ENCODE results near the gene EVC.

EVC gene

GRCh38 chr4:5757091-5757490, 46.1 kb downstream of the EVC start:
- DNase-seq (ENCODE audit: low spot score), result no peak

GRCh38 chr4:5757536-5757935, 46.5 kb downstream of the EVC start:
- no peak for DNase-seq (ENCODE audit: low spot score)

GRCh38 chr4:5757954-5758353, 47.0 kb downstream of the EVC start:
- DNase-seq (ENCODE audit: low spot score), result no peak

- peak; percentile 90 for DNase-seq (ENCODE audit: low spot score)
Measured at GRCh38 chr4:5758741-5759140, 47.7 kb downstream of the EVC start.

GRCh38 chr4:5759236-5760075, 48.5 kb downstream of the EVC start:
- no peak for DNase-seq (ENCODE audit: low spot score)

- DNase-seq (ENCODE audit: low spot score), result no peak
Measured at GRCh38 chr4:5760246-5760645, 49.2 kb downstream of the EVC start.

DNA sequence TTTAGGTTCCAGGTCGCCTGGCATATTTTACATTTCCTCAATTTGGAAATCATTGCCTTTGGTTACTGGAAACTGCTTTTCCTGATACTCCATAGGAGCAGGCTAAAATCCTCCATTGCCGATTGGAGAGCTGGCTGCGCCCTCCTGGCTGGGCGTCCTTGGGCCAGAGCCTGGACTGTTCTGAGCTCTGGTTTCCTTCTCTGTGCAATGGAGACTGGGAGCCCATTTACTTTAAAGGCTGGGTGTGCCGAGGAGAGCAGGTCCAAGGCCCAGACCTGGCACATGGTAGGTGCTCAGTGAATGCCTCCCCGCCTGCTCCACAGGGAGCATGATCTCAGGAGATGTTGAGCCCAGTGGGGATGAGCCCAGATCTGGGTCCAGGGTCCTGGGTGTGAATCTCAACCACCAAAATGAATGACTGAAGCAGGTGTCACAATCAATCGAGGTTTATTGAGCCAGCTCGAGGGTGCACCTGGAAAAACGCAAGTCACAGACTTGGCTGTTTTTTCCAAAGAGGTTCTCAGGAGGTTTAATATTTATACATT, 50.0 kb downstream of the EVC start:
- DNase-seq (ENCODE audit: low spot score), result no peak

DNA sequence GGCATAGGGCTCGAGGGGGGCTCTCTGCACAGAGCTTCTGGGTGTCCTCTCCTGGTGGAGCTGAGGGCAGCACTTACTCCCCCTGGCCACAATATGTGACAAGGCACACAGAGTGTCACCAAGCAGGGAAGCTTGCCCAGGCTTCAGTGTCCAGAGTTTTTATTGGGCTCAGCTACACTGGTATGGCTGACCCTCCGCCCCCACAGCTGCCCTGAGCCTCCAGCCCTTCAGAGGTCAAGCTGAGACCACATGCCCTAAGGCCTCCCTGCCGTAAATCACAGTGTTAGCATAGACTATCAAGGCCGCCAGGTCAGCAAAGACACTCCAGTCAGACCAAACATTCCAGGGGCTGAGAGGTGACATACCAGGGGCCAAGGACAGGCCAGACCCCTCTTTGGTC, 59.0 kb downstream of the EVC start:
- no peak for DNase-seq (ENCODE audit: low spot score)

DNA sequence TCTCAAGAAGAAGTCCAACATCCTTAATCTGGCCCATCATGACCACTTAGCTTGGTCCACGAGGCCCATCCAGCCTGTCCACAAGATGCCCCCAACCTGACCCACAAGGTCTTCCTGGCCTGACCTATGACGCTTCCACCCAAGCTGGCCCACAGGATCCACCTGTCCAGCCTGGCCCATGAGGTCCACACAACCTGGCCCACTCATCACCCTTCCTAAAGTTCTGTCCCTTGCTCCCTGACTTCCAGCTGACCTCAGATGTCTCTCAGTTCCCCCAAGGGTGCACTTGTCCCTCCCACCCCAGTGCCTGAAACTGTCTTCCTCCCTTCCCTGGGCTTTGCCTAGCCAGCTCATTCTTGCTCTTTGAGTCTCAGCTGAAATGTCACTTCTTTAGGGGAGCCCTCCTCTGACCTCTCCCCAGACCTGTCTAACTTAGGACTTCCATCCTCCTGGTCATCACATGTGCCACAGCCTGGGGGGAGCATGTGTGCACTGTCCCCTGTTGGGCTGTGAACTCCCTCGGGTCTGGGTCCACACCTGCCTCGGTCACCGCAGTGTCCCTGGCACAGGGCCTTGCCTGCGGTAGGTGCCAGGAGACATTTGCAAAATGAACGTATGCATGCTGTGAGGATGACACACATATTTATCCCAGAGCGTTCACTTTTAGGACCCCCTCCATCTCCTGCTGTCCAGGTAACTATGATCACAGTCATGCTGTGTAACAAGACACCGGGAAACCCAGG, 61.7 kb downstream of the EVC start:
- no peak for DNase-seq (ENCODE audit: low spot score)

- DNase-seq (ENCODE audit: low spot score), result no peak
Measured at GRCh38 chr4:5773271-5773555, 62.2 kb downstream of the EVC start.

DNA sequence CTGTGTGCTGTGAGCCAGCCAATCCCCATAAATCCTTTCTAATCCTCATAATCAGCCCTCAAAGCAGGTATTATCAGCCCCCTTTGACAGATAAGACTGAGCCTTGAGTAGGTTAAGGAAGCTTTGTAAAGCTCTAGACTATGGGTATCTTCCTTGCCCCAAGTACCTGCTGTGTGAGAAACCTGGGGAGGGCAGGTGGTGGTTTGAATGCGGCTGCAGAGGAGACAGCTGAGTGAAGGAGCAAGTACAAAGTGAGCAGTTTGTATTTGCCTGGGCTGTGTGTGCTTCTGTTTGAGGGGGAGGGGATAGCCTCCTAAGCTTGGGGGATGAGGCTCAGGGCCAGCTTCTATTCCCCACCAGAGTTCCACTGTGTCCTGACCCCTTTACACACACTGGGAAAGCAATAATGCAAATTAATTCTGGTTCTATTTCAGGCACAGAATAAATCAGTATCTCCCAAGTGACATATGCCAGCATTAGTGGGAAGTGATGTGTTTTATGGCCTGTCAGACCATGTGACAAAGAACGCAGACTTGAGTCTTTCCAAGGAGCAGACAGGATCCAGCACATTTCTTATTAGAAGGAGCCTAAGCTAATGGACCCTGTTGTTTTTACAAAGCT, 63.5 kb downstream of the EVC start:
- no peak for DNase-seq (ENCODE audit: low spot score)

GRCh38 chr4:5776510-5776909, 65.5 kb downstream of the EVC start:
- DNase-seq (ENCODE audit: low spot score), result no peak

GRCh38 chr4:5780831-5781480, 70.0 kb downstream of the EVC start:
- peak; percentile 63 for DNase-seq (ENCODE audit: low spot score)

- no peak for DNase-seq (ENCODE audit: low spot score)
Measured at GRCh38 chr4:5781691-5782090, 70.7 kb downstream of the EVC start.

- no peak for DNase-seq (ENCODE audit: low spot score)
Measured at GRCh38 chr4:5782829-5783476, 72.0 kb downstream of the EVC start.

DNA sequence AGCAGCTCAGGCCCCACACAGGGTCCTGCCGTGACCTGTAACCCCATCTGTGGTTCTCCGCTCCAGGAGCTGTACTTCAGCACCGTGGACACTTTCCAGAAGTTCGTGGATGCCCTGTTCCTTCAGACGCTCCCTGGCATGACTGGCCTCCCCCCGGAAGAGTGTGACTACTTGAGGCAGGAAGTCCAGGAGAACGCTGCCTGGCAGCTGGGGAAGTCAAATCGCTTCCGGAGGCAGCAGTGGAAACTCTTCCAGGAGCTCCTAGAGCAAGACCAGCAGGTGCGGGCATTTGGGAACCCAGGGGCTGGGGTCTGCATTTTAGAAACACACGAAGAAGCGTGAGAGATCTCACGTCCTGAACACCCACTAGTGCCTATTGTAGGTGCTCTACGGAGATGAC, 72.5 kb downstream of the EVC start:
- DNase-seq (ENCODE audit: low spot score), result no peak

DNA sequence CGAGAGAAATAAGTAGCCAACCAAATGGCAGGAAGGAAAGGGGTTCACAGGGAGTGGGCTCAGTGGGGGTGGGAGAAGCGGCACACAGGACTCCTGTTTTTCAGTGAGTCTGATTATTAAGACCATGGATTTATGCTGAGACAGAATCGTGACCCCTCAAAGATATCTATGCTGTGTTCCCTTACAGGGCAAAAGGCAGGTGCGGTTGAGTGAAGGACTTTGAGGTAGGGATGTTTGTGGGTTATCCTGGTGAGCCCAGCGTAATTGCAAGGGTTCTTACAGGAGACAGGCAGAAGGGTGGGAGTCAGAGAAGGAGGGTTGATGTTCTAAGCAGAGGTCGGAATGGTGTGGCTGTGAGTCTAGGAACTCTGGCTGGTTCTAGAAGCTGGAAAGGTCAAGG, 73.0 kb downstream of the EVC start:
- DNase-seq (ENCODE audit: low spot score), result no peak

- DNase-seq (ENCODE audit: low spot score), result no peak
Measured at GRCh38 chr4:5784960-5785611, 74.1 kb downstream of the EVC start.

DNA sequence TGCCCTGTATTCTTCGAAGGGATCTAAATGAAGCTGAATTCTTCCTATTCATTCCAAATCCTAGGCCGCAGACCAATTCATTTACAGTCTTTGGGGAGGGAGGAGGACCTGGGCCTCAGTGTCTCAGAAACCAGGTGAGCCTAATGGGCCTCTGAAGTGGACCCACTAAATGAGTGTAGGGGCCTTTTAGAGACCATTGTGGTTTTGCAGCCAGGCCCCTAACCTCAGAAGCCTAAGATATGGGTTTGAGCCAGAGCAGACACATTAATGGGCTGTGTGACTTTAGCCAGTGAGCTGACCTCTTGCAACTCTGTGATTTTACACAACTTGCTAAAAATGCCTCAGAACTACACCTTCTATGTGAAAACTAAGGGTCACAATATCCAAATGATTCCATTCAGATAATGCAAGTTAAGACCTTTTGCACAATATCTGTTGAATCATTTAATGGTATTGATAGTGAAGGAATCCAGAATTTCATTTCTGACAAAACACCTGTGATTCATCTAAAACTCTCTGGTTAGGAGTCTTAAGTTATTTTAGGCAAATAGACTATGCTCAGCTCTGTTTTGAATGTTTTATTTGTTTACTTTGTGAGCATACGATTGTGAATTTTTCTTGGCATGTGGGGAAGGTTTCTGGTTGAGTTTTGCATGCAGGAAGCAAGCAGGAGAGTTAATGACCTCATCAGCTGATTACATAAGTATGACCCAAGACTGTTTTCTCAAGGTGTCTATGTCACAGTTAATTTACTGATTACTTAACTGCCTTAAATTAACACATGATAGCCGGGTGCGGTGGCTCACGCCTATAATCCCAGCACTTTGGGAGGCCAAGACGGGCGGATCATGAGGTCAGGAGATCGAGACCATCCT, 75.0 kb downstream of the EVC start:
- peak; percentile 57 for DNase-seq (ENCODE audit: low spot score)

DNA sequence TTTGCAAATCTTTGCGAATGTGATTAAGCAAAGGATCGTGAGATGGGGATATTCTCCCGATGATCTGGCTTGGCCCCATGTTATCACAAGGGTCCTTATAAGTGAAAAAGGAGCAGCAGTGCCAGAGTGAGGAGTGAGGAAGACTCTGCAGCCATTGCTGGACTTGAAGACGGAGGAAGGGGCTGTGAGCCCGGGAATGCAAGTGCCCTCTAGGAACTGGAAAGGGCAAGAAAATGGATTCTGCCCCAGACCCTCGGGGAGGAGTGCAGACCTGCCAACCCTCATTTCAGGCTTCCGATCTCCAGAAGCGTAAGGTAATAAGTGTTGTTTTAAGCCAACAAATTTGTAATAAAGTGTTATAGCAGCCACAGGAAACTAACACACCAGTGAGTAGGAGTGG, 76.3 kb downstream of the EVC start:
- no peak for DNase-seq (ENCODE audit: low spot score)

Measured in hepatic stellate cell (primary cell).